ENCODE results near the gene PRPF40B.
A peak's percentile ranks its signal among the peaks of the same experiment; 100 is the strongest.
"Not testable (repeated sequence)": the region's sequence is repeated elsewhere in the genome, so short reads cannot be mapped to it uniquely, and the experiment has no call there.

The PRPF40B gene

GRCh38 chr12:49623142-49623904, at the start of gene PRPF40B:
Gene PRPF40B (plus strand): TSS chr12:49623561. CDS start chr12:49623591, 30 bp downstream.
- DNase-seq = peak; percentile 90

DNA sequence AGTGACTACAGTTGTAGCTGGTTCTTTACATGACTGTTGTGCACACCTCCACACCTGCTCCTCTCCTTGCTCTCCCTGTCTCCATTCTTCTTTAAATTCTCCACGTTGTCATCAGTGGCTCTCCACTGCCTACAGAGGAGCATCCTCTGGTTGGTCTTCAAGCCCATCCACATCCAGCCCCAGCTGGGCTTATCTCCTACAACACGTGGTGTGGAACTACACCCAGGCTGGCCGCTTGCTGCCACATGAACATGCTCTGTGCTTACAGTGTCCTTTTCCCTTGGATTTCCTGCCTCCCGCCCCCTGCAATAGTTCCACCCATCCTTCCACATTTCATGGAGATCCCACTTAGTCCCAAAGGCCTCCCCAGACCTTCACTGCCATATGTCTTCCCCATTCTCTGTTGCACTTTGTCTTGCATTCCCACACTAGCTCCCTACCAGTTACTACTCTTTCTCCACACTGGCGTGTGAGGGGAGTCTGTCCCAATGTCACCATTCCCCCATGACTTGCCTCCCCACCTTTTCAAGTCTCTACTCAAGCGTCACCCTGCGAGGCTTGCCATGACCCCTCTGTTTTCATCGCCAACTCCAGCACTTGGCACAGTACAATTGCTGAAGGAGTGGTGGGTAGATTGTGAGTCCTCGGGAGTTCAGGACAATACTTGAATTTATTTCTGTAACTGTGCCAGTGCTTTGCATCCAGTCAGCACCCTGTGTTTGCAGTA, 45.6 kb upstream of the PRPF40B start:
- DNase-seq = no peak

DNA sequence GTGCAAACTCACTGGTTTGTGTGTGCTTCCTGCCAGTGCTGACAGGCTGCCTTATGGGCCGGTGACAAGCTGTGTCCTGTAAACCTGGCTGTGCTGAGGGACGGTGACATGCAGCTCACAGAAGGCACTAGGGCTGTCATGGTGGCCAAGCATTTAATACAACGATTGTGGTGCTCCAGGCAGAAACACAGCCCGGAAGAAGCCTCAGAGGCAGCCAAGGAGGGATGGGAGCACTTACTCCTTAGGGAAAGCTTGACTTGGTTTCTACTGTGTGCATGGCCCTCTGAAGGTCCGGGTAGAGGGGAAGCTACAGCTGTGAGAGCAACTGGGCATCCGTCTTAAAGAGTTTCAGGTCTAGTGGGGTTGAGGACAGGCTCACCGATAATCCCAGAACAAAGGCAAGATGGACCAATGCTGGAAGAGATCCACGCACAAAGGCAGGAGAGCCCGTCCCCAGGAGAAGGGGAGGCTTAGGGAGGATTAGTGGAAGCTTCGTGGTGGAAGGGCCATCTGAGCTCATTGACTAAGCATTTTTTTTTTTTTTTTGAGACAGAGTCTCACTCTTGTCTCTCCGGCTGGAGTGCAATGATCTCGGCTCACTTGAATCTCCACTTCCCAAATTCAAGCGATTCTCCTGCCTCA, 44.8 kb upstream of the PRPF40B start:
- no peak for DNase-seq

GRCh38 chr12:49580572-49581535, 42.5 kb upstream of the PRPF40B start:
- peak; percentile 41 for DNase-seq

GRCh38 chr12:49582201-49582600, 41.2 kb upstream of the PRPF40B start:
- no peak for DNase-seq

DNA sequence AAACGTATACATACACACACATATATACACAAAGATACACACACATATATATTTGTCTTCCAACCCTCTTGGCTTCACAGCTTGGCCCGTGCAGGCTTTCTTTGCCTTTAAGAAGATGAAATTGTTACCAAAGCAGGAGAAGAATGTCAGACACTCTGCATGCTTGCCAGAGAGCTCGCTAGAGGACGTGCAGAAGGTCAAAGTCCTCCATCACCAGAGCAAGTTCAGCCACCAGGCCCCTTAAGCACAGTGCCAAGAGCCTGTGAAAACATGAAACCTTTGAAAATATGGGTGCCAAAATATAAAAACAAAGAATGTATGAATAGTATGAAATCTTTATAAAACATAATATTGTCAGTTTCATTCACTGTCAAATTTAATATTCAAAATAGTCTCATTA, 40.5 kb upstream of the PRPF40B start:
- DNase-seq = no peak

- no peak for DNase-seq
These were observed 39.8 kb upstream of the PRPF40B start for GRCh38 chr12:49583366-49584094.

DNA sequence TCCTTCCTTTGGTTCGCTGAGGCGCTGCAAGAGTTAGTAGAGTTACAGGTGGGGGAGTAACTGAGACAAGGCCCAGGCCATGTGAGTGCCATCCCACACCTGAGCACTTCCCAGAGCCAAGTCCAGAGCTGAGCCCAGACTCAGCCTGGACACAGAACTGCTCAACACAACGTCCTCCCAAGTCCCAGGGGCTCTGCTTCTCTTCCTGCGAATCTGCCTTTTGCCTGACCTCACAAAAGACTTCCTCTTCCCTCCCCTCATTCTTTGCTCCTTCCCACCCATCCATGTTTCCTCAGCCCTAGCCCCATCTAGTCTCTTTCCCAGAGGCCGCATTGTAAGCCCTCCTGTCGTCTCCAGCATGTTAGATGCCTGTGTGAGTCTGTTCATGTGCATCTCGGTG, 38.8 kb upstream of the PRPF40B start:
- no peak for DNase-seq

DNA sequence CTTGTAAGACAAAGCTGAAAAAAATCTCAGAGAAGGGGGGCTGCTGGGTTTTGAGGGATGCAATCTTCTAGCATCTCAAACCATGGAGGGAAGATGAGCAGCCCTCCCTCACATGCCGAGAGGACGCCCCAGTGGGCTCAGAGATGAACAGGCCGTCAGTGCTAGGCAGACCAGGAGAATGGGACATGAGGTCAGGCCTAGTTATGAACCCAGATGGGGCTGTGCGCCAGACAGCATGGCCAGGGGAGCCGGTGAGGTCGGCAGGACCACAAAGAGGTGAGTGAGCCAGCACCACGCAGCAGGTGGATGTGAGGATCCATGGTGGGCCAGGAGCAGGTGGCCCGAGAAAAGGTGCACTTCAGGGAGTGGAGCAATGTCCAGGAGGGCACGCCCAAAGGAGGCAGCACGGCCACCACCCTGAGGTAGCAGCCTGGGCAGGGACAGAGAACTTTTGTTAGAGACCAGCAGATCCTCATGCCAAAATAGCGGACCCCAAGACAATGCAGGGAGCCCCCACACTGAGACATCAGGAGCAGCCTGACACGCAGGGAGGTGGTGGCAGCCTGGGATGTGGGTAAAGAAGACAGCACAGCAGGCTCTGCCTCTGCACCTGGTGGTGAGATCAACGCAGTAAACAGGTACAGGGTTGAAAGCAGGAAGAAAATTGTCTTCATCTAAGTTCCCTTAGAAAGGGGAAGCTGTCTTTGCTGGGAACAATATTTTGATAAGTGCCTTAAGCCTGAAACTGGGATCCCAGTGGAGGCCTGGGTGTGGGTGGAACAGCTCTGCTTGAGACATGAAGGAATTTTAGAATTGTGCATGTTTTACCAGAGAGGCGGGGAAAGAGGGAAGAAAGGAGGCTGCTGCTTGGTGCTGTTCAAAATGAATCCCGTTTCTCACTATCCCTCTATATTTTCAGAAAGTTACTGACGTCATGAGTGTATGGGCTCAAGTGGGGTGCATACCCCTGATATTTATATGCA, 37.6 kb upstream of the PRPF40B start:
- DNase-seq = no peak

- no peak for DNase-seq
These were observed 36.0 kb upstream of the PRPF40B start for GRCh38 chr12:49587174-49587908.

DNA sequence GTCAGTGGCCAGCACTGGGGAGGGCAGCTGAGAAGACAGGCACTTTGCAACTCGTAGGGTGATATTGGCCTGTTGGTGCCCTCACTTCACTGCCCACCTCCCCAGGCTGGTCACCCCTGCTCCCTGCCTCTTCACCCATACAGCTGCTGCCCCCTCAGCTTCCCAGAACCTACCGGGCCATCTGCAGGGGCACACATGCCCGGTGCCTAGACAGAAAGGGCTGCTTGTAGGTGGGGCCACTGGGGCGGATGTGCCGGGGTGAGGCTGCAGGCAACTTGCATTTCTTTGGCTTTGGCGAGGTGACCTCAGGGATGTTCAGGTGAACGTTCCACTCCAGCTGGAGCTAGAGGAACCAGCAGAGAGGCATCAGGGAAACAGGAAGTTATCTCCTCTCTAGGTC, 35.1 kb upstream of the PRPF40B start:
- DNase-seq = no peak

GRCh38 chr12:49588721-49589516, 34.4 kb upstream of the PRPF40B start:
- no peak for DNase-seq

- DNase-seq = no peak
These were observed 24.8 kb upstream of the PRPF40B start for GRCh38 chr12:49598527-49598926.

GRCh38 chr12:49599961-49600360, 23.4 kb upstream of the PRPF40B start:
- no peak for DNase-seq

DNA sequence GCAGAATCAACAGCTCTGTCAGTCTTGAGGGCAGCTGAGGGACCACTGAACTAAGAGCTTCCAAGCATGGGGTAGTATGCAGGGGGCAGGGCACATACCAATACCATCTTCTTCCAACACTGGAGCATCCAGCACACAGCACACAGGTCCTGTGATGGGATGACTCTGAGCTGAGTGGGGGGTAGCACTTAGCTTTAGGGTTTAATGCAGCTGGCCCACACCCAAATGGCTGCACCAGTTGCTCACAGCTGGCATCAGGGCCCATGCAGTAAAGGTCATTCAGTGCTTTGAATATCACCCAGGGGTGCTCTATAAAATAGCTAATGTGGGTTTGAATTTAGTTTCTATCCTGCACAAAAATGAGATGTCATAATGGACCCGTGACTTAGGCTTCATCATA, 19.6 kb upstream of the PRPF40B start:
- no peak for DNase-seq

DNA sequence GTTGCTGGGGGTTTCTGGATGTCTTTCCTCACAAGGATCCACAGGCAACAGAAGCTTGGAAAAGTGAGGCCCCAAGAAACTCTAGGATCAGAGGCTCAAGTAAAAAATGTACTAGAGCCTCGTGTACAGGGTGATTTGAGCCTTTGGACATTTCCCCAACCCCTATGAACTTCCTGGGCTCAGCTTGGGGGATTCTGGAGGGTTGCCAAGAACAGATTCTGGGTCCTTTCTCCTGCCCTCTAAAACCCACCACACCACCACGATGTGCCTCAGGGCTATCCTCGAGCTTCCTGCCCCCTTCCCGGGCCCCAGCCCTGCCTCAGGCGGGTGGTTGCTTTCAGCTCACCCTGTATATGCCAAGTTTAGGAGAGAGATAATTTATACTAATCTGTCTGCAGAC, 18.5 kb upstream of the PRPF40B start:
- no peak for DNase-seq

GRCh38 chr12:49605539-49605938, 17.8 kb upstream of the PRPF40B start, which contains the start of gene FAM186B:
Gene FAM186B (minus strand): TSS chr12:49605639. CDS start chr12:49605477, 162 bp downstream.
- DNase-seq = not testable (repeated sequence)

GRCh38 chr12:49609059-49609874, 14.1 kb upstream of the PRPF40B start:
- DNase-seq = no peak
